ENCODE measurements around the gene MC3R.

Gene MC3R

GRCh38 chr20:56247954-56248782 is at the start of gene MC3R:
Gene MC3R (plus strand): TSS chr20:56248732. CDS start chr20:56248844, 112 bp downstream.
- H3K9me3 ChIP-seq (ENCODE audit: insufficient read depth, low read length): no peaks in the 10 kb centered on the region
- H3K4me1 ChIP-seq (ENCODE audit: insufficient read depth, insufficient read length): no peaks in the 10 kb centered on the region
- no peak within 1 kb of the TSS for H3K9ac ChIP-seq (ENCODE audit: insufficient read length, low read depth)
- no peaks in the 10 kb centered on the region for H3K36me3 ChIP-seq (ENCODE audit: insufficient read depth, insufficient read length, low read length)
- H3K27me3 ChIP-seq (ENCODE audit: insufficient read depth, insufficient read length): peaks cover 20% of the 10 kb centered on the region
- DNase-seq (ENCODE audit: low read depth, low spot score): peak; percentile 66
- H3K4me3 ChIP-seq (ENCODE audit: insufficient read length, low read depth): no peak within 1 kb of the TSS
- TF ChIP-seq SUZ12 (IDR thresholded peaks at IDR 0.05; ENCODE audit: extremely low read depth, insufficient read depth, insufficient read length): no peak
- TF ChIP-seq YY1 (IDR thresholded peaks at IDR 0.05; ENCODE audit: insufficient read depth, insufficient read length): no peak
- no peak for TF ChIP-seq ZNF274 (IDR thresholded peaks at IDR 0.05; ENCODE audit: low read depth, low read length)

- TF ChIP-seq SUZ12 (IDR thresholded peaks at IDR 0.05; ENCODE audit: extremely low read depth, insufficient read depth, insufficient read length) (no peak), YY1 (IDR thresholded peaks at IDR 0.05; ENCODE audit: insufficient read depth, insufficient read length) (no peak), ZNF274 (IDR thresholded peaks at IDR 0.05; ENCODE audit: low read depth, low read length) (no peak)
- no peaks in the 10 kb centered on the region for H3K27me3 ChIP-seq (ENCODE audit: insufficient read depth, insufficient read length)
- DNase-seq (ENCODE audit: low read depth, low spot score): peak; percentile 52
These were observed 48.1 kb upstream of the MC3R start for GRCh38 chr20:56200456-56200855.

GRCh38 chr20:56202493-56203077 is 45.9 kb upstream of the MC3R start:
- no peak for DNase-seq (ENCODE audit: low read depth, low spot score)
- H3K4me3 ChIP-seq (ENCODE audit: insufficient read length, low read depth): no peak overlapping the region

More at GRCh38 chr20:56200456-56200855, 48.1 kb upstream of the MC3R start:
- no peaks in the 10 kb centered on the region for H3K4me1 ChIP-seq (ENCODE audit: insufficient read depth, insufficient read length)
- no peak overlapping the region for H3K9ac ChIP-seq (ENCODE audit: insufficient read length, low read depth)
- H3K4me3 ChIP-seq (ENCODE audit: insufficient read length, low read depth): no peak overlapping the region
- H3K36me3 ChIP-seq (ENCODE audit: insufficient read depth, insufficient read length, low read length): no peaks in the 10 kb centered on the region
- peaks cover 32% of the 10 kb centered on the region for H3K9me3 ChIP-seq (ENCODE audit: insufficient read depth, low read length)

GRCh38 chr20:56204206-56204605 is 44.3 kb upstream of the MC3R start:
- H3K27me3 ChIP-seq (ENCODE audit: insufficient read depth, insufficient read length): no peaks in the 10 kb centered on the region
- no peak overlapping the region for H3K9ac ChIP-seq (ENCODE audit: insufficient read length, low read depth)
- peaks cover 44% of the 10 kb centered on the region for H3K9me3 ChIP-seq (ENCODE audit: insufficient read depth, low read length)
- H3K4me1 ChIP-seq (ENCODE audit: insufficient read depth, insufficient read length): no peaks in the 10 kb centered on the region
- DNase-seq (ENCODE audit: low read depth, low spot score): no peak
- TF ChIP-seq ZNF274 (IDR thresholded peaks at IDR 0.05; ENCODE audit: low read depth, low read length) (no peak), YY1 (IDR thresholded peaks at IDR 0.05; ENCODE audit: insufficient read depth, insufficient read length) (no peak), SUZ12 (IDR thresholded peaks at IDR 0.05; ENCODE audit: extremely low read depth, insufficient read depth, insufficient read length) (no peak)
- H3K36me3 ChIP-seq (ENCODE audit: insufficient read depth, insufficient read length, low read length): no peaks in the 10 kb centered on the region
- no peak overlapping the region for H3K4me3 ChIP-seq (ENCODE audit: insufficient read length, low read depth)

More at GRCh38 chr20:56202493-56203077, 45.9 kb upstream of the MC3R start:
- H3K9me3 ChIP-seq (ENCODE audit: insufficient read depth, low read length): peaks cover 38% of the 10 kb centered on the region
- no peaks in the 10 kb centered on the region for H3K4me1 ChIP-seq (ENCODE audit: insufficient read depth, insufficient read length)
- TF ChIP-seq YY1 (IDR thresholded peaks at IDR 0.05; ENCODE audit: insufficient read depth, insufficient read length): no peak
- TF ChIP-seq ZNF274 (IDR thresholded peaks at IDR 0.05; ENCODE audit: low read depth, low read length): no peak
- TF ChIP-seq SUZ12 (IDR thresholded peaks at IDR 0.05; ENCODE audit: extremely low read depth, insufficient read depth, insufficient read length): no peak
- H3K27me3 ChIP-seq (ENCODE audit: insufficient read depth, insufficient read length): no peaks in the 10 kb centered on the region
- no peaks in the 10 kb centered on the region for H3K36me3 ChIP-seq (ENCODE audit: insufficient read depth, insufficient read length, low read length)
- no peak overlapping the region for H3K9ac ChIP-seq (ENCODE audit: insufficient read length, low read depth)

- H3K9me3 ChIP-seq (ENCODE audit: insufficient read depth, low read length): peaks cover 35% of the 10 kb centered on the region
- H3K9ac ChIP-seq (ENCODE audit: insufficient read length, low read depth): no peak overlapping the region
- no peaks in the 10 kb centered on the region for H3K36me3 ChIP-seq (ENCODE audit: insufficient read depth, insufficient read length, low read length)
- TF ChIP-seq YY1 (IDR thresholded peaks at IDR 0.05; ENCODE audit: insufficient read depth, insufficient read length): no peak
- TF ChIP-seq SUZ12 (IDR thresholded peaks at IDR 0.05; ENCODE audit: extremely low read depth, insufficient read depth, insufficient read length): no peak
- no peak for TF ChIP-seq ZNF274 (IDR thresholded peaks at IDR 0.05; ENCODE audit: low read depth, low read length)
- no peaks in the 10 kb centered on the region for H3K4me1 ChIP-seq (ENCODE audit: insufficient read depth, insufficient read length)
- DNase-seq (ENCODE audit: low read depth, low spot score): no peak
- no peaks in the 10 kb centered on the region for H3K27me3 ChIP-seq (ENCODE audit: insufficient read depth, insufficient read length)
- no peak overlapping the region for H3K4me3 ChIP-seq (ENCODE audit: insufficient read length, low read depth)
These were observed 43.2 kb upstream of the MC3R start for GRCh38 chr20:56205346-56205745.

GRCh38 chr20:56207656-56208055 is 40.9 kb upstream of the MC3R start:
- H3K4me1 ChIP-seq (ENCODE audit: insufficient read depth, insufficient read length): no peaks in the 10 kb centered on the region
- TF ChIP-seq YY1 (IDR thresholded peaks at IDR 0.05; ENCODE audit: insufficient read depth, insufficient read length) (no peak), SUZ12 (IDR thresholded peaks at IDR 0.05; ENCODE audit: extremely low read depth, insufficient read depth, insufficient read length) (no peak), ZNF274 (IDR thresholded peaks at IDR 0.05; ENCODE audit: low read depth, low read length) (no peak)
- H3K9me3 ChIP-seq (ENCODE audit: insufficient read depth, low read length): peaks cover 21% of the 10 kb centered on the region; the same call in 1 of the 2 replicates
- DNase-seq (ENCODE audit: low read depth, low spot score): no peak
- H3K4me3 ChIP-seq (ENCODE audit: insufficient read length, low read depth): no peak overlapping the region
- H3K27me3 ChIP-seq (ENCODE audit: insufficient read depth, insufficient read length): no peaks in the 10 kb centered on the region
- H3K36me3 ChIP-seq (ENCODE audit: insufficient read depth, insufficient read length, low read length): no peaks in the 10 kb centered on the region
- no peak overlapping the region for H3K9ac ChIP-seq (ENCODE audit: insufficient read length, low read depth)

- DNase-seq (ENCODE audit: low read depth, low spot score): no peak
- Histone ChIP-seq H3K27me3 (ENCODE audit: insufficient read depth, insufficient read length) (no peaks in the 10 kb centered on the region), H3K4me1 (ENCODE audit: insufficient read depth, insufficient read length) (no peaks in the 10 kb centered on the region), H3K4me3 (ENCODE audit: insufficient read length, low read depth) (no peak overlapping the region), H3K9me3 (ENCODE audit: insufficient read depth, low read length) (peaks cover 21% of the 10 kb centered on the region; the same call in 1 of the 2 replicates), H3K36me3 (ENCODE audit: insufficient read depth, insufficient read length, low read length) (no peaks in the 10 kb centered on the region), H3K9ac (ENCODE audit: insufficient read length, low read depth) (no peak overlapping the region)
- TF ChIP-seq YY1 (IDR thresholded peaks at IDR 0.05; ENCODE audit: insufficient read depth, insufficient read length): no peak
- no peak for TF ChIP-seq ZNF274 (IDR thresholded peaks at IDR 0.05; ENCODE audit: low read depth, low read length)
- TF ChIP-seq SUZ12 (IDR thresholded peaks at IDR 0.05; ENCODE audit: extremely low read depth, insufficient read depth, insufficient read length): no peak
These were observed 40.4 kb upstream of the MC3R start for GRCh38 chr20:56208121-56208520.

All from NT2/D1 (cell line).